Brain microvascular endothelial cell (primary cell): ENCODE data around the gene ATF7.

Source experiments
- DNase-seq: peaks from one replicate; pipeline ENCODE4 v3.0.0-alpha.2; 2020
- H3K27ac ChIP-seq: fragments of 250-450 bp; sonication (Bioruptor Pico); 2 replicates; pipeline ENCODE4 v1.5.1; 2020; ENCODE audit warnings: mild to moderate bottlenecking, moderate library complexity
- H3K27me3 ChIP-seq: fragments of 250-450 bp; sonication (Bioruptor Pico); replicated peaks from 2 replicates; pipeline ENCODE4 v1.5.1; 2020; ENCODE audit warnings: mild to moderate bottlenecking
- H3K36me3 ChIP-seq: fragments of 250-450 bp; sonication (Bioruptor Pico); replicated peaks from 2 replicates; pipeline ENCODE4 v1.5.1; 2020; ENCODE audit warnings: mild to moderate bottlenecking
- H3K4me3 ChIP-seq: 2 replicates; pipeline ENCODE4 v1.5.1; 2011; ENCODE audit warnings: low read depth, mild to moderate bottlenecking, control low read depth, low read length, moderate library complexity
- in situ Hi-C: cut with HindIII; loops from 2 replicates; pipeline ENCODE4 v1.10.0; 2017; ENCODE audit warnings: low sequenced_read_pairs, low pct_ligation_motif_present
- TF ChIP-seq, protein P1 (sequence below): IDR thresholded peaks from 2 replicates; pipeline ENCODE4 v1.5.1; 2011; ENCODE audit warnings: low read depth, mild to moderate bottlenecking, moderate library complexity, low read length, control low read depth, inconsistent platforms; ENCODE audit errors: missing control alignments

ATF7 gene

DNA sequence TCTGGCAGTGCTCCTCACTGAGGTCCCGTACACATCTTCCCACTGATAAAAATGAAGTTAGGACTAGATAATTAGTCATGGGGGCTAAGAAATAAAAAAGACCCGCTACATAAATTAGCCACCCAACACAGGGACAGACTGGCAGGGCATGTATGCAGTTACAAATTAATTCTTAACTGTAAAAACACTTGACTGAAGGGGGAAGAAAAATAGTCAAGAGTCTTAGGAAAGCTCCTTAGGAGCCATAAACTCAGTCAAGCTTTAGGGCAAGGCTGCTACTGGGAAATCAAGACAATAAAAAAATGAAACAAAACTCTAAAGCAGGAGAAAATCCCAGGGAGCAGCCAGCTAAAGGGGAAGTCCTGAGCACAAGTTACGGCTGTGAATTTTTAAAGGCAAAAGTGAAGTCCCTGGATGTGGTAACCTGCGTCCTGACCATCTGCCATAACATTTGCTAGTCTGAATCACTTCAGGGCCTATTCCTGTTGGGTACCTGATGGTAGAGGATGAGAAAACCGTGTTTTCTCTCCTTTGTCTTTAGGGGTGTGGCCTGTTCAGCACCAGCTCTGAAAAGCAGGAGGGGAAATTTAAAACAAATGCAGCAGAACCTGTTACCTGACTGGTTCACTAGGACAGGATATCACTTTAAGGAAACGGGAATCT is 111.4 kb downstream of the ATF7 start:
- Histone ChIP-seq H3K27me3 (no peaks in the 10 kb centered on the region), H3K4me3 (no peak overlapping the region), H3K36me3 (peaks cover 76% of the 10 kb centered on the region), H3K27ac (no peak overlapping the region)
- DNase-seq: no peak
- TF ChIP-seq, protein P1, sequence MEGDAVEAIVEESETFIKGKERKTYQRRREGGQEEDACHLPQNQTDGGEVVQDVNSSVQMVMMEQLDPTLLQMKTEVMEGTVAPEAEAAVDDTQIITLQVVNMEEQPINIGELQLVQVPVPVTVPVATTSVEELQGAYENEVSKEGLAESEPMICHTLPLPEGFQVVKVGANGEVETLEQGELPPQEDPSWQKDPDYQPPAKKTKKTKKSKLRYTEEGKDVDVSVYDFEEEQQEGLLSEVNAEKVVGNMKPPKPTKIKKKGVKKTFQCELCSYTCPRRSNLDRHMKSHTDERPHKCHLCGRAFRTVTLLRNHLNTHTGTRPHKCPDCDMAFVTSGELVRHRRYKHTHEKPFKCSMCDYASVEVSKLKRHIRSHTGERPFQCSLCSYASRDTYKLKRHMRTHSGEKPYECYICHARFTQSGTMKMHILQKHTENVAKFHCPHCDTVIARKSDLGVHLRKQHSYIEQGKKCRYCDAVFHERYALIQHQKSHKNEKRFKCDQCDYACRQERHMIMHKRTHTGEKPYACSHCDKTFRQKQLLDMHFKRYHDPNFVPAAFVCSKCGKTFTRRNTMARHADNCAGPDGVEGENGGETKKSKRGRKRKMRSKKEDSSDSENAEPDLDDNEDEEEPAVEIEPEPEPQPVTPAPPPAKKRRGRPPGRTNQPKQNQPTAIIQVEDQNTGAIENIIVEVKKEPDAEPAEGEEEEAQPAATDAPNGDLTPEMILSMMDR: no peak
- in situ Hi-C loops: no loop called here

DNA sequence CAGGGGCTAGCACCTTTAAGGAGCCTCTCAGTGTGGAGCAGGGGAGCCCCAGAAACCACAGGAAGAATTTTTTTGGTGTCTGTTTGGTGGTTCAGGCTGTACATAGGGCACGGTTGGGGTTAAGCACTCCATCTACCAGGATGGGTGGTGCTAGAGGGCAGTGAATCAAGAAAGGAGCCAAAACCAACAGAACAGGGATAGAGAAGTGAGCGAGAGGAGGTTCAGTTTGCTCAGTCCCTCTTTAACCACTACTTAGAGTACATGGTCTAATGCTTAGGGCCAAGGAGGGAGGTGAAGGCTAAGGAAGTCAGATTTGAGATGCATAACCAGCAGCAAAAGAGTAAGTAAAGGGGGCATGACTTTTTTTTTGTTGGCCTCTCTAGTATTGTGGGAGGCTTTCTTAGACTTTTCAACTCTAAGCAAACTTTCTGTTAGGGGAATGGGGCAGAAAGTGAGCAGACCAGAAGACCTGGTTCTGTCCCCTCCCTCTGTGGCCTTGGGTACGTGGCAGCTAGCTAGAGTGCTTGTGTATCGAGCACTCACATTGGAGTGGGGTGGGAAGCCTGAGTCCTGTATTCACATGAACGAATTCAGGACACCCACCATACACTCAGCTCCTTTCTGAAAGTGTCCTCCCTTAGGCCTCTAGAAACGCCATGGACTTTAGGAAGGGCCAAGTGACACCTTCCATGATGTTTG is 112.3 kb downstream of the ATF7 start:
- in situ Hi-C loops: no loop called here
- Histone ChIP-seq H3K4me3 (no peak overlapping the region), H3K27me3 (no peaks in the 10 kb centered on the region), H3K36me3 (peaks cover 71% of the 10 kb centered on the region), H3K27ac (no peak overlapping the region)
- DNase-seq: no peak
- TF ChIP-seq, protein P1: no peak

DNA sequence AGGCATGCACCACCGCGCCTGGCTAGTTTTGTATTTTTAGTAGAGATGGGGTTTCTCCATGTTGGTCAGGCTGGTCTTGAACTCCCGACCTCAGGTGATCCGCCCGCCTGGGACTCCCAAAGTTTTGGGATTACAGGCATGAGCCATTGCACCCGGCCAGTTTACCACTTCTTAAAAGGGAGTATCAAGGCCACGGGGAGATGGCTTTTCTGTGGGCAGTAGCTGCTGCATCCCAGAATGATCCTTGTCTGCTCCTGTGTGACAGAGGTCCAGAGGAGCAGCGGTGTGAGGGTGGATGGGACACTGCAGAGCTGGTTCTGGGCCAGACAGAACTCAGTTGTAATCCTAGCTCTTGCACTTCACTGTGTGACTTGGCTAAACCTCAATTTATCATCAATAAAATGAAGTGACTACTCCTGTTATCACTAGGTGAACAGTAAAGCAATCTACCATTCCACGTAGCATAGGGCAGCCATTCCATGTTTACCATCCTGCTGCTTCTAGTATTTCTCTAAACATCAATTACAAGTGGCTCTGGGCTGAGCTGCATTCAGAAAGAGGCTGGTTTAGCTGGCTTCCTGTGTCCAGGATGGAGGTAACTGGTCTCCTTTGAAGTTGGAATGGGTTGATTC is 115.9 kb downstream of the ATF7 start:
- TF ChIP-seq, protein P1: no peak
- Histone ChIP-seq H3K4me3 (no peak overlapping the region), H3K36me3 (peaks cover 57% of the 10 kb centered on the region), H3K27ac (no peak overlapping the region), H3K27me3 (no peaks in the 10 kb centered on the region)
- DNase-seq: no peak
- in situ Hi-C loops: no loop called here

DNA sequence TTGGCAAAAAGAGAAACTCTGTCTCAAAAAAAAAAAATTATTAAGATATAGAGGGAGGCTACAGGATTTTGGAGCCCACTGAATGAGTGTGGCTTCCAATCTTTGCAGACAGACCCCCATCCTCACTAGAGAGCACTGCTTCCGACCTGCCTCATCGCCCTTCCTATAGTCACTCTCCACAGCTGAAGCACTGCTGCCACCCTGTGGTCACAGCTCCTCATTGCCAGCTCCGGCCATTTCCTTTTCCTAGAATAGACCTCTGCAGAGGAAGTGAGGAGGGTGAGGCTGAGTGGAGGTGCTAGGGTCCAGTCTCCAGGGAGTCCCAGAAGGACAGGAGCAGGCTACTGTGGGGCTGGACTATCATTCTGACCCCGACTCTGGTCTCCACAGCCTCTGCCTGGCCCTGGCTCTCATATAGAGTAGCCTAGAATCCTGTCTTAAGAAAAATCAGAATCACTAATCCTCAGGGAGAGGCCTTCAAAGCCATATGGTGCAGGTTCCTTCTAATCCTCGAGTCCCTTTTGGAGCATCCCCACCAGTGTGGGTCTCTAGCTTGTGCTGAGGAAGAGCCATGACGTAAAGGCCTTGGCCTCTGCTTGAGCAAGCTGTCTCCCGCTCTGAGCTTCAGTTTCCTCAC is 117.5 kb downstream of the ATF7 start:
- TF ChIP-seq, protein P1: peak; percentile 96
- Histone ChIP-seq H3K4me3 (no peak overlapping the region), H3K27me3 (no peaks in the 10 kb centered on the region), H3K36me3 (peaks cover 41% of the 10 kb centered on the region), H3K27ac (no peak overlapping the region)
- in situ Hi-C loops: no loop called here
- peak; percentile 78 for DNase-seq

DNA sequence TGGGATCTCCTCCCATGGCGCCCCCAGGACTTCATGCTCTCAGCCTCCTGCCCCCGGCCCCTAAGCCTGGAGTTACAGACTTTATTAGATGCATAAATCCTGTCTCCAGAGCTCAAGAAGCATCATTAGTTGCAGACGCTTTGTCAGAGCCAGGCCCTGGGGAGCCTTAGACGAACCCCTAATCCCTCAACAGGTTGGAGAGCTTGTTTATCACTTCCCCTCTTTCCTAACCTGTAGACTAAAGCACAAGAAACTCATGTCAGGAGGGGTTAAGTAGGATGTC is 118.6 kb downstream of the ATF7 start:
- in situ Hi-C loops: no loop called here

More for the DNA sequence above, 118.6 kb downstream of the ATF7 start:
- H3K27ac ChIP-seq: no peak overlapping the region
- TF ChIP-seq, protein P1: no peak
- no peak overlapping the region for H3K4me3 ChIP-seq
- no peak for DNase-seq
- H3K27me3 ChIP-seq: no peaks in the 10 kb centered on the region
- H3K36me3 ChIP-seq: peaks cover 32% of the 10 kb centered on the region
